Lung (tissue), 12 donors: ENCODE data around the gene PRKCSH. TPM values are rescaled to one million over a fixed set of nuclear protein-coding genes. Genes with fewer than 3 reads are reported as not detected.
A peak's percentile ranks its signal among the peaks of the same experiment; 100 is the strongest.

ENCODE experiments used
- ATAC-seq: fragments of 200-7000 bp; cut with Tn5 transposase; one replicate; pipeline ENCODE4 v1.9.1; 2020; ENCODE audit warnings: moderate number of reproducible peaks; ENCODE audit not compliant: insufficient read depth, low FRiP score
- DNase-seq, 3 donors: peaks; one replicate each; pipeline ENCODE4 v3.0.0-alpha.2; 2013 to 2017
- H3K27ac ChIP-seq, 2 donors: one replicate each; pipeline ENCODE4 v1.5.1; 2013; ENCODE audit warnings: mild to moderate bottlenecking in 2 of 2, moderate library complexity in 2 of 2, control low read depth in 1 of 2, inconsistent platforms in 1 of 2, low read depth in 1 of 2, low read length in 1 of 2
- H3K27me3 ChIP-seq, 3 donors: one replicate each; pipeline ENCODE4 v1.5.1; 2013; ENCODE audit warnings: low read length in 2 of 3; ENCODE audit not compliant: control insufficient read depth in 3 of 3, insufficient read depth in 3 of 3
- H3K36me3 ChIP-seq, 4 donors: one replicate each; pipeline ENCODE4 v1.5.1; 2013; ENCODE audit warnings: low read length in 4 of 4, mild to moderate bottlenecking in 1 of 4, moderate library complexity in 1 of 4; ENCODE audit not compliant: control insufficient read depth in 4 of 4, insufficient read depth in 4 of 4
- H3K4me1 ChIP-seq, 5 donors: one replicate each; pipeline ENCODE4 v1.5.1; 2013; ENCODE audit warnings: low read length in 5 of 5, mild to moderate bottlenecking in 2 of 5, moderate library complexity in 1 of 5; ENCODE audit not compliant: control insufficient read depth in 5 of 5, insufficient read depth in 5 of 5
- H3K4me3 ChIP-seq: one replicate; pipeline ENCODE4 v1.5.1; 2013; ENCODE audit warnings: mild to moderate bottlenecking, control low read depth, moderate library complexity
- H3K9ac ChIP-seq, 2 donors: one replicate each; pipeline ENCODE4 v1.5.1; 2013; ENCODE audit warnings: low read length in 2 of 2, control low read depth in 1 of 2; ENCODE audit not compliant: insufficient read depth in 1 of 2
- H3K9me3 ChIP-seq, 4 donors: one replicate each; pipeline ENCODE4 v1.5.1; 2013; ENCODE audit warnings: low read length in 3 of 4, mild to moderate bottlenecking in 1 of 4, moderate library complexity in 1 of 4; ENCODE audit not compliant: control insufficient read depth in 4 of 4, insufficient read depth in 3 of 4
- WGBS, 2 donors: extraction: QIAGEN DNeasy Blood & Tissue Kit; methylation state at CpG; one replicate each; pipeline ENCODE4 v1.1.7; 2013; 5-methylcytosine and 5-hydroxymethylcytosine counted together
- polyA plus RNA-seq, 2 donors: library from polyadenylated mRNA; stranded (reverse); fragments of 200-250 nt; gene quantifications; one replicate each; pipeline ENCODE4 v1.2.1, GENCODE V29; 2013
- total RNA-seq, 2 donors: library from RNA; depleted of rRNA in 1 of 2; stranded (reverse); fragments of >200 nt in 1 of 2; gene quantifications; one replicate each; pipeline ENCODE4 v1.2.1, GENCODE V29; 2014 to 2021
- TF ChIP-seq, protein P1 (sequence below): IDR thresholded peaks from 2 replicates; pipeline ENCODE4 v1.5.1; 2012; ENCODE audit warnings: mild to moderate bottlenecking; ENCODE audit errors: control extremely low read depth, extremely low read depth
- donor health status: control.
- donor health status: control.
- donor health status: Bipolar disorder and iron deficiency.
- donor health status: healthy.
- donor health status: DM: yes; HTN: yes; CAD: no.

PRKCSH gene
- total and polyA plus RNA-seq, 4 donors, result 115 to 315 (median 158) TPM

DNA sequence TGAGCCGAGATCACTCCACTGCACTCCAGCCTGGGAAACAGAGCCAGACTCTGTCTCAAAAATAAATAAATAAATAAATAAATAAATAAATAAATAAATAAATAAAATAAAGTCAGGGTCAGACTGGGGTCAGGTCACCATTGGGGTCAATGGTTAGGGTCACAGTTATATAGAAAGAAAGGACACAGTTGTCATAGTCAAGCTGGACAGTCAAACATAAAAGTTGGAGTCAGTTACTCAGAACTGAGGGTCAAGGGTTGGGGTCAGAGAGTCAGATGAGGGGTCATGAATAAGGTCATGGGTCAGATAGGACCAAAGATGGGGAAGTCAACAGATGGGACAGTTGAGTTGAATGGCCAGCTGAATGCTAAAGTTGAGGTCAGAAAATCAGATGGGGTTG, 34.6 kb upstream of the PRKCSH start:
- ATAC-seq, result no peak
- Histone ChIP-seq H3K36me3 (peaks cover 0 to 12% (median 0%) of the 10 kb centered on the region in 4 donors), H3K27ac (no peak overlapping the region), H3K4me1 (no peaks in the 10 kb centered on the region), H3K9me3 (no peaks in the 10 kb centered on the region), H3K4me3 (no peak overlapping the region), H3K27me3 (no peaks in the 10 kb centered on the region), H3K9ac (no peak overlapping the region)
- DNase-seq, result peak in 1 of 3 donors; percentile 56
- 93 to 95% methylated on average over 1 of the region's 1 CpG for WGBS, 2 donors
- TF ChIP-seq, protein P1, sequence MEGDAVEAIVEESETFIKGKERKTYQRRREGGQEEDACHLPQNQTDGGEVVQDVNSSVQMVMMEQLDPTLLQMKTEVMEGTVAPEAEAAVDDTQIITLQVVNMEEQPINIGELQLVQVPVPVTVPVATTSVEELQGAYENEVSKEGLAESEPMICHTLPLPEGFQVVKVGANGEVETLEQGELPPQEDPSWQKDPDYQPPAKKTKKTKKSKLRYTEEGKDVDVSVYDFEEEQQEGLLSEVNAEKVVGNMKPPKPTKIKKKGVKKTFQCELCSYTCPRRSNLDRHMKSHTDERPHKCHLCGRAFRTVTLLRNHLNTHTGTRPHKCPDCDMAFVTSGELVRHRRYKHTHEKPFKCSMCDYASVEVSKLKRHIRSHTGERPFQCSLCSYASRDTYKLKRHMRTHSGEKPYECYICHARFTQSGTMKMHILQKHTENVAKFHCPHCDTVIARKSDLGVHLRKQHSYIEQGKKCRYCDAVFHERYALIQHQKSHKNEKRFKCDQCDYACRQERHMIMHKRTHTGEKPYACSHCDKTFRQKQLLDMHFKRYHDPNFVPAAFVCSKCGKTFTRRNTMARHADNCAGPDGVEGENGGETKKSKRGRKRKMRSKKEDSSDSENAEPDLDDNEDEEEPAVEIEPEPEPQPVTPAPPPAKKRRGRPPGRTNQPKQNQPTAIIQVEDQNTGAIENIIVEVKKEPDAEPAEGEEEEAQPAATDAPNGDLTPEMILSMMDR, result no peak

DNA sequence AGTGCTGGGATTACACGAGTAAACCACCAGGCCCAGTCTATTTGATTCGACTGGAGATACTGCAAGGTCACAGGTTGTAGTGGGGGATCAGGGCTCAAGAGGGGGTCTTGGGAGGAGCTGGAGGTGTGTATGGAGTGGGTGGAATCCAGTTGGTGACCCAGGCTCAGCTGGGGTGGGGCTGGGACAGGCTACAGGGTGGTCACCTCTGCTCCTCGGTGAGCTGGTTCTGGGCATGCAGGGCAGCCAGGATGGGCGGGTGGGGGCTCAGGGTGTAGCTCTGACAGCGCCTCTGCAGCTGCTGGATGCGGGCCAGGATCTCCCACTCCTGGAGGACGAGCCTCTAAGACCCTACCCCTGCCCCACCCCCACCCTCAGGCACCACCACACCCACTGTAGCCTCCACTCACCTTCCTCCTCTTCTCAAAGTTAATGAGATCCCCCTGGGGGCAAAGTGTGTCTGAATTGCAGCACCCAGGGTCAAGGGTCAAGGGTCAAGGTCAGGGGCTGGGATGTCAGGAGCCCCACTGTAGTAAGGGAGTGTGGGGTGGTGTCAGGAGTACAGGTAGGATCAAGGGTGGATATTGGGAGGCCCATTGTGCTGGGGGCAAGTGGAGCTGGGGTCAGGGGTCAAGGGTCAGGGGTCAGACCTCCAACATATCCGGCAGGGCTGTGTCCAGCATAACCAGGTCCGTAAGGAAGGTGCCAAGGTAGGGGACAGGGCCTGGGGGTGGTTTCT, 33.5 kb upstream of the PRKCSH start:
- Histone ChIP-seq H3K4me3 (no peak overlapping the region), H3K4me1 (no peaks in the 10 kb centered on the region), H3K9me3 (no peaks in the 10 kb centered on the region), H3K36me3 (peaks cover 0 to 12% (median 0%) of the 10 kb centered on the region in 4 donors), H3K9ac (no peak overlapping the region), H3K27me3 (peaks cover 0 to 3% (median 0%) of the 10 kb centered on the region in 3 donors), H3K27ac (no peak overlapping the region)
- TF ChIP-seq, protein P1, result no peak
- ATAC-seq (no peak), DNase-seq (no peak)
- WGBS, 2 donors, result 82 to 90% methylated on average over 8 to 9 of the region's 9 CpGs

DNA sequence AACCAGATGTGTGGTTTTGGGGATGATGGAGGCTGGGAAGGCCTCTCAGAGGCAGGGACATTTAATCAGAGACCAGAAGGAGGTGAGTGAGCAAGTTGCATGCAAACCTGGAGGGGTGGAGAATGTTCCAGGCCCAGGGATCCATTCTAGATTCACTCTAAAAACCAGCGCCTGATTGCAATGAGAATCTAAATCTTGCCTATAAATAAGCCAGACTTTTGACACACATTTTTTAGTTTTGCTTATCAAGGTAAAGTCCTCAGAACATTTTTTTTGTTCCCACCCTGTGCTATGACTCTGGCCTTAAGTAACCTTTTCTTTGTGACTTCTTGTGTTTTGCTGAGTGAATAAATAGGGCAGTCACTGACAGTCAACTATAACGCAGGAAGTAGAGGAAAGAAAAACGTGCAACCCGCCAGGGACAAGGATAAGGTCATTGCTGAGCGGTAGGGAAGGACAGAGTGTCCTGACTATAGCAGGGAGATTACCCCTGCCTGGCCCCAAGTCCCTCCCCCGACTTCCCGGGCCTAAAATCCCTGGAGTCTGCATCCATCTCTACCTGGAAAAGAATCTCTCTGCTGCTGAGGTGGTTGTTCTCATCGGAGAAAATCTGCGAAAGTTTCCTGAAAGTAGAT, 30.7 kb upstream of the PRKCSH start:
- TF ChIP-seq, protein P1, result no peak

More for the DNA sequence above, 30.7 kb upstream of the PRKCSH start:
- ATAC-seq, result no peak
- WGBS, 2 donors, result 68 to 69% methylated on average over 9 of the region's 9 CpGs
- H3K4me3 ChIP-seq, result no peak overlapping the region
- peaks cover 0 to 9% (median 0%) of the 10 kb centered on the region in 4 donors for H3K36me3 ChIP-seq
- H3K9ac ChIP-seq, result no peak overlapping the region
- DNase-seq, result no peak
- no peak overlapping the region for H3K27ac ChIP-seq
- no peaks in the 10 kb centered on the region for H3K9me3 ChIP-seq
- no peaks in the 10 kb centered on the region for H3K4me1 ChIP-seq
- H3K27me3 ChIP-seq, result peaks cover 0 to 7% (median 0%) of the 10 kb centered on the region in 3 donors
